Endothelial cell of umbilical vein (primary cell): ENCODE results near the gene FRS3. TPM values are rescaled to one million over a fixed set of nuclear protein-coding genes. Genes with fewer than 3 reads are reported as not detected.

Experiments
- BruUV-seq: library from RNA; stranded (reverse); fragments of 400-500 nt; replicated peaks from 2 replicates; lab custom pipeline; 2021; lab: Mats Ljungman, UMichigan
- CTCF ChIA-PET: fragments of 300-600, 350-600 bp; sonication (Branson Sonifier 250); formaldehyde crosslinking; loops from one replicate; lab custom pipeline; 2021; ENCODE audit warnings: antibody characterized with exemption, inconsistent platforms; lab: Charles Lee
- POLR2A ChIA-PET: fragments of 300-600, 350-600 bp; sonication (Branson Sonifier 250); formaldehyde crosslinking; loops from one replicate; lab custom pipeline; 2021; ENCODE audit warnings: antibody characterized with exemption, inconsistent platforms; lab: Charles Lee
- DNase-seq: peaks from one replicate; pipeline ENCODE4 v3.0.0-alpha.2; 2011; ENCODE audit warnings: low read depth, low spot score
- FAIRE-seq: peaks from 2 replicates; lab custom pipeline; 2011; peaks lifted over from hg19 to GRCh38; lab: Jason Lieb, UNC
- H2AFZ ChIP-seq: 2 replicates; pipeline ENCODE4 v1.6.0; 2012; ENCODE audit warnings: low read depth, low read length, control low read depth, inconsistent platforms
- H3K27ac ChIP-seq: 2 replicates; pipeline ENCODE4 v1.5.1; 2011; ENCODE audit warnings: low read depth, mild to moderate bottlenecking, control low read depth, low read length, moderate library complexity; ENCODE audit not compliant: insufficient read depth
- H3K27me3 ChIP-seq, 2 experiments: 2 replicates each; pipeline versions ENCODE4 v1.6.0 to v1.6.1; 2011; ENCODE audit warnings: low read length in 2 of 2, mixed read lengths in 1 of 2; ENCODE audit not compliant: control insufficient read depth in 2 of 2, insufficient read depth in 2 of 2
- H3K36me3 ChIP-seq, 2 experiments: 2 replicates in 1 of 2; 3 replicates in 1 of 2; pipeline ENCODE4 v1.5.1; 2011; ENCODE audit warnings: low read length in 2 of 2, mild to moderate bottlenecking in 1 of 2, moderate library complexity in 1 of 2; ENCODE audit not compliant: control insufficient read depth in 2 of 2, insufficient read depth in 2 of 2; ENCODE audit errors: extremely low read depth in 1 of 2
- H3K4me1 ChIP-seq: 3 replicates; pipeline ENCODE4 v1.5.1; 2011; ENCODE audit warnings: mild to moderate bottlenecking, low read length; ENCODE audit not compliant: control insufficient read depth, insufficient read depth; ENCODE audit errors: extremely low read depth
- H3K4me2 ChIP-seq: 2 replicates; pipeline ENCODE4 v1.6.1; 2011; ENCODE audit warnings: low read length, control low read depth, mixed read lengths; ENCODE audit not compliant: insufficient read depth
- H3K4me3 ChIP-seq, 3 experiments: fragments of 200-600 bp in 1 of 3; sonication (generic), shearing (Covaris generic) in 1 of 3; replicated peaks in 1 of 3; 2 replicates each; pipeline ENCODE4 v1.5.1; 2011 to 2016; ENCODE audit warnings: control low read depth in 3 of 3, low read length in 3 of 3, mild to moderate bottlenecking in 2 of 3, inconsistent platforms in 1 of 3, low read depth in 1 of 3, moderate library complexity in 1 of 3; ENCODE audit not compliant: insufficient read depth in 1 of 3
- H3K79me2 ChIP-seq: 2 replicates; pipeline ENCODE4 v1.6.0; 2012; ENCODE audit warnings: low read length, inconsistent platforms; ENCODE audit not compliant: control insufficient read depth, insufficient read depth
- H3K9ac ChIP-seq: replicated peaks from 2 replicates; pipeline ENCODE3; 2011; ENCODE audit warnings: low read length, control low read depth; ENCODE audit not compliant: insufficient read depth; ENCODE audit errors: extremely low read depth
- H3K9me1 ChIP-seq: replicated peaks from 3 replicates; pipeline ENCODE4 v1.6.0; 2011; ENCODE audit warnings: mild to moderate bottlenecking, low read length; ENCODE audit not compliant: control insufficient read depth, insufficient read depth; ENCODE audit errors: extremely low read depth
- H3K9me3 ChIP-seq: replicated peaks from 2 replicates; pipeline ENCODE4 v1.5.1; 2012; ENCODE audit warnings: low read length, inconsistent platforms; ENCODE audit not compliant: control insufficient read depth, insufficient read depth
- H4K20me1 ChIP-seq: replicated peaks from 2 replicates; pipeline ENCODE3; 2011; ENCODE audit warnings: mild to moderate bottlenecking, low read length; ENCODE audit not compliant: control insufficient read depth, insufficient read depth; ENCODE audit errors: extremely low read depth
- CTCF ChIP-seq, 2 donors: IDR thresholded peaks; 1 replicate in 1 of 2; 2 replicates in 1 of 2; pipeline ENCODE4 v1.5.1; 2011; ENCODE audit warnings: low read length in 2 of 2, mild to moderate bottlenecking in 2 of 2, moderate library complexity in 2 of 2, control low read depth in 1 of 2, inconsistent platforms in 1 of 2, low read depth in 1 of 2; ENCODE audit not compliant: insufficient read depth in 1 of 2; ENCODE audit errors: extremely low read depth in 1 of 2
- EZH2 ChIP-seq: IDR thresholded peaks from 2 replicates; pipeline ENCODE4 v1.6.1; 2012; ENCODE audit warnings: borderline replicate concordance, low read depth, mild to moderate bottlenecking, moderate library complexity, low read length, inconsistent platforms; ENCODE audit not compliant: severe bottlenecking
- FOS ChIP-seq: IDR thresholded peaks from 2 replicates; pipeline ENCODE4 v1.6.1; 2011; ENCODE audit warnings: mild to moderate bottlenecking, low read length, moderate library complexity, borderline replicate concordance; ENCODE audit not compliant: insufficient read depth
- JUN ChIP-seq: IDR thresholded peaks from 2 replicates; pipeline ENCODE4 v1.6.1; 2011; ENCODE audit warnings: borderline replicate concordance, low read depth; ENCODE audit not compliant: insufficient read length, insufficient read depth
- MAX ChIP-seq: IDR thresholded peaks from 2 replicates; pipeline ENCODE4 v1.6.1; 2011; ENCODE audit not compliant: insufficient read depth, insufficient read length
- MYC ChIP-seq: IDR thresholded peaks from one replicate; pipeline ENCODE4 v1.6.1; 2011; ENCODE audit warnings: mild to moderate bottlenecking, low read depth, low read length
- POLR2A ChIP-seq: IDR thresholded peaks from 2 replicates; pipeline ENCODE4 v1.6.1; 2012; ENCODE audit warnings: low read depth, mild to moderate bottlenecking, control low read depth, low read length
- POLR2AphosphoS5 ChIP-seq: IDR thresholded peaks from 2 replicates; pipeline ENCODE4 v1.6.1; 2012; ENCODE audit warnings: low read depth, mild to moderate bottlenecking, control low read depth, low read length, moderate library complexity; ENCODE audit not compliant: insufficient read depth
- dilution Hi-C: fragments of 300-500 bp; cut with MboI; formaldehyde crosslinking; loops from one replicate; pipeline ENCODE4 v1.15.0; 2019; ENCODE audit warnings: low sequenced_read_pairs; ENCODE audit not compliant: extremely low pct_ligation_motif_present
- intact Hi-C: fragments of 100-400 bp; cut with micrococcal nuclease; formaldehyde crosslinking; loops from one replicate; pipeline ENCODE4 v1.10.0; 2022
- polyA plus RNA-seq, 4 experiments: library from polyadenylated mRNA; depleted of rRNA in 3 of 4; stranded (reverse) in 3 of 4; unstranded in 1 of 4; fragments of >200 nt; gene quantifications; 2 replicates each; pipeline versions ENCODE4 v1.2.1 to v1.2.3, GENCODE V29; 2011 to 2012; ENCODE audit warnings: missing spikeins in 1 of 4
- total RNA-seq: library from RNA; stranded (reverse); gene quantifications from 2 replicates; pipeline ENCODE4 v1.2.3, GENCODE V29; 2021

Gene FRS3
- total and polyA plus RNA-seq, 2 donors (not counting 3 experiments of a cell fraction or from before 2014, with no cell fraction given): 5.2 to 5.3 TPM

GRCh38 chr6:41723530-41724227, 56.0 kb downstream of the FRS3 start:
- ChIA-PET CTCF (no interaction called here), POLR2A (no interaction called here)
- Histone ChIP-seq H3K36me3 (no peaks in the 10 kb centered on the region), H3K27me3 (no peaks in the 10 kb centered on the region), H3K27ac (no peak overlapping the region), H3K9me3 (no peaks in the 10 kb centered on the region), H4K20me1 (no peaks in the 10 kb centered on the region), H3K9ac (no peak overlapping the region), H3K4me1 (no peaks in the 10 kb centered on the region), H2AFZ (no peak overlapping the region), H3K9me1 (no peaks in the 10 kb centered on the region), H3K4me3 (no peak overlapping the region), H3K4me2 (no peak overlapping the region), H3K79me2 (no peaks in the 10 kb centered on the region)
- dilution Hi-C loops (no loop called here), intact Hi-C loops (no loop called here)
- FAIRE-seq (no peak), DNase-seq (no peak)
- TF ChIP-seq POLR2A (no peak), CTCF (IDR thresholded peaks at IDR 0.05; ENCODE audit: extremely low read depth in 1 of 2, insufficient read depth in 1 of 2, low read depth in 1 of 2, low read length in 2 of 2) (no peak), MYC (no peak), FOS (no peak), JUN (no peak), POLR2AphosphoS5 (no peak), MAX (no peak), EZH2 (no peak)
- no TSS peak for BruUV-seq
